Tibial nerve (tissue), 4 donors: Measurements from ENCODE around the gene HS3ST1. TPM values are rescaled to one million over a fixed set of nuclear protein-coding genes. Genes with fewer than 3 reads are reported as not detected.

Experiments used
- DNase-seq, 2 donors: peaks; one replicate each; pipeline ENCODE4 v3.0.0-alpha.2; 2019; ENCODE audit warnings: low spot score in 2 of 2
- H3K27ac ChIP-seq, 4 donors: fragments of 200-600 bp; sonication (generic) in 3 of 4; one replicate each; pipeline ENCODE4 v1.5.1; 2017 to 2019; ENCODE audit warnings: mild to moderate bottlenecking in 1 of 4
- H3K27me3 ChIP-seq, 2 donors: fragments of 200-600 bp; sonication (generic) in 1 of 2; one replicate each; pipeline versions ENCODE4 v1.5.1 to v1.6.0; 2017 to 2019
- H3K36me3 ChIP-seq, 3 donors: fragments of 200-600 bp; sonication (generic); one replicate each; pipeline ENCODE4 v1.5.1; 2018 to 2019
- H3K4me1 ChIP-seq, 4 donors: fragments of 200-600 bp; sonication (generic) in 3 of 4; one replicate each; pipeline ENCODE4 v1.5.1; 2017 to 2019
- H3K4me3 ChIP-seq, 4 donors: fragments of 200-600 bp; sonication (generic) in 3 of 4; one replicate each; pipeline ENCODE4 v1.5.1; 2017 to 2019; ENCODE audit warnings: mild to moderate bottlenecking in 1 of 4, moderate library complexity in 1 of 4
- H3K9me3 ChIP-seq, 4 donors: fragments of 200-600 bp; sonication (generic) in 3 of 4; one replicate each; pipeline ENCODE4 v1.5.1; 2017 to 2019
- CTCF ChIP-seq, 5 experiments: fragments of 200-600 bp in 3 of 5; fragments of 450-650 bp in 2 of 5; sonication (generic) in 3 of 5; IDR thresholded peaks; one replicate each; pipeline ENCODE4 v1.5.1; 2016 to 2019; ENCODE audit warnings: antibody characterized with exemption in 5 of 5, mild to moderate bottlenecking in 3 of 5, moderate library complexity in 2 of 5
- EP300 ChIP-seq, 2 donors: sonication (generic); formaldehyde crosslinking; IDR thresholded peaks; one replicate each; pipeline ENCODE4 v1.6.1; 2017; ENCODE audit warnings: antibody characterized with exemption in 2 of 2, mild to moderate bottlenecking in 1 of 2
- POLR2A ChIP-seq, 2 donors: fragments of 450-650 bp; IDR thresholded peaks; one replicate each; pipeline ENCODE4 v1.6.1; 2017; ENCODE audit warnings: antibody characterized with exemption in 2 of 2, mild to moderate bottlenecking in 2 of 2, moderate library complexity in 2 of 2
- WGBS, 2 donors: methylation state at CpG; one replicate each; pipeline ENCODE4 v1.1.5; 2018; 5-methylcytosine and 5-hydroxymethylcytosine counted together
- total RNA-seq, 4 donors: library from RNA; depleted of rRNA; stranded (reverse); fragments of >200 nt; gene quantifications; one replicate each; pipeline ENCODE4 v1.1.0, GENCODE V29; 2016

Gene HS3ST1
- total RNA-seq, 4 donors from 2014 or later: 0.21 to 6.0 (median 2.1) TPM

- H3K4me1 ChIP-seq: peaks cover 0 to 39% (median 9%) of the 10 kb centered on the region in 4 donors
- no peaks in the 10 kb centered on the region for H3K9me3 ChIP-seq
- WGBS, 2 donors: 92% methylated on average over 5 of the region's 5 CpGs
- no peak overlapping the region for H3K27ac ChIP-seq
- no peak overlapping the region for H3K4me3 ChIP-seq
- DNase-seq: no peak
- no peaks in the 10 kb centered on the region for H3K36me3 ChIP-seq
- TF ChIP-seq EP300 (IDR thresholded peaks at IDR 0.05): no peak
- TF ChIP-seq POLR2A (IDR thresholded peaks at IDR 0.05): no peak
- no peak for TF ChIP-seq CTCF (IDR thresholded peaks at IDR 0.05)
- no peaks in the 10 kb centered on the region for H3K27me3 ChIP-seq
Observed at GRCh38 chr4:11424856-11425255, 3.8 kb downstream of the HS3ST1 start.

- Histone ChIP-seq H3K27ac (no peak overlapping the region), H3K9me3 (no peaks in the 10 kb centered on the region), H3K36me3 (no peaks in the 10 kb centered on the region), H3K27me3 (no peaks in the 10 kb centered on the region), H3K4me1 (peaks cover 0 to 35% (median 9%) of the 10 kb centered on the region in 4 donors), H3K4me3 (no peak overlapping the region)
- DNase-seq: peak in 1 of 2 donors; percentile 20
- 49 to 52% methylated on average over 4 of the region's 4 CpGs for WGBS, 2 donors
- TF ChIP-seq EP300 (IDR thresholded peaks at IDR 0.05) (no peak), POLR2A (IDR thresholded peaks at IDR 0.05) (no peak), CTCF (IDR thresholded peaks at IDR 0.05) (peak in 1 of 5 experiments; percentile 41)
Observed at GRCh38 chr4:11424000-11424399, 4.7 kb downstream of the HS3ST1 start.

GRCh38 chr4:11423465-11423864 is 5.2 kb downstream of the HS3ST1 start:
- DNase-seq: no peak
- Histone ChIP-seq H3K36me3 (no peaks in the 10 kb centered on the region), H3K9me3 (no peaks in the 10 kb centered on the region), H3K27ac (no peak overlapping the region), H3K4me3 (no peak overlapping the region), H3K4me1 (peaks cover 0 to 29% (median 9%) of the 10 kb centered on the region in 4 donors), H3K27me3 (no peaks in the 10 kb centered on the region)
- TF ChIP-seq POLR2A (IDR thresholded peaks at IDR 0.05): no peak
- TF ChIP-seq EP300 (IDR thresholded peaks at IDR 0.05): no peak
- TF ChIP-seq CTCF (IDR thresholded peaks at IDR 0.05): no peak
- 83 to 85% methylated on average over 6 of the region's 6 CpGs for WGBS, 2 donors

- Histone ChIP-seq H3K9me3 (no peaks in the 10 kb centered on the region), H3K27me3 (no peaks in the 10 kb centered on the region), H3K27ac (no peak overlapping the region), H3K36me3 (no peaks in the 10 kb centered on the region), H3K4me3 (no peak overlapping the region), H3K4me1 (peaks cover 0 to 7% (median 0%) of the 10 kb centered on the region in 4 donors)
- DNase-seq: no peak
- TF ChIP-seq POLR2A (IDR thresholded peaks at IDR 0.05): no peak
- no peak for TF ChIP-seq CTCF (IDR thresholded peaks at IDR 0.05)
- no peak for TF ChIP-seq EP300 (IDR thresholded peaks at IDR 0.05)
- 73 to 74% methylated on average over 3 of the region's 3 CpGs for WGBS, 2 donors
Observed at GRCh38 chr4:11421116-11421515, 7.6 kb downstream of the HS3ST1 start.

- H3K36me3 ChIP-seq: no peaks in the 10 kb centered on the region
- H3K4me3 ChIP-seq: no peak overlapping the region
- no peak for DNase-seq
- no peak for TF ChIP-seq CTCF (IDR thresholded peaks at IDR 0.05)
- no peak for TF ChIP-seq EP300 (IDR thresholded peaks at IDR 0.05)
- TF ChIP-seq POLR2A (IDR thresholded peaks at IDR 0.05): no peak
- no peaks in the 10 kb centered on the region for H3K9me3 ChIP-seq
- no peak overlapping the region for H3K27ac ChIP-seq
- WGBS, 2 donors: 77 to 89% methylated on average over 8 of the region's 8 CpGs
- no peaks in the 10 kb centered on the region for H3K27me3 ChIP-seq
- H3K4me1 ChIP-seq: peaks cover 0 to 13% (median 0%) of the 10 kb centered on the region in 4 donors
Observed at GRCh38 chr4:11420327-11420726, 8.4 kb downstream of the HS3ST1 start.
